K562 (cell line): ENCODE measurements around the gene ZNF860. TPM values are rescaled to one million over a fixed set of nuclear protein-coding genes. Genes with fewer than 3 reads are reported as not detected.

ENCODE experiments used
- ATAC-seq: fragments of 200-7000 bp; cut with Tn5 transposase; 3 replicates; pipeline ENCODE4 v1.9.1; 2020; ENCODE audit warnings: moderate library complexity
- BruUV-seq: library from RNA; stranded (reverse); fragments of 400-500 nt; replicated peaks from 2 replicates; lab custom pipeline; 2021; lab: Mats Ljungman, UMichigan
- CTCF ChIA-PET: fragments of 300-600 bp; formaldehyde crosslinking; extraction: SDS; loops from one replicate; lab custom pipeline; 2021; ENCODE audit warnings: low intra/inter-chr PET ratio; lab: Yijun Ruan, JAX
- POLR2A ChIA-PET: fragments of 300-600, 350-650 bp; sonication (Branson Sonifier 250); formaldehyde crosslinking; extraction: SDS; loops from one replicate; lab custom pipeline; 2021; ENCODE audit warnings: antibody characterized with exemption, inconsistent platforms; lab: Yijun Ruan, JAX
- DNase-seq, 4 experiments: peaks; one replicate each; pipeline versions ENCODE4 v3.0.0 to v3.0.0-alpha.2; 2011 to 2018; ENCODE audit warnings: low spot score in 3 of 4, mixed read lengths in 3 of 4; ENCODE audit errors: extremely low read depth in 1 of 4
- FAIRE-seq: peaks from 2 replicates; lab custom pipeline; 2011; peaks lifted over from hg19 to GRCh38; lab: Jason Lieb, UNC
- H2AFZ ChIP-seq: 2 replicates; pipeline ENCODE4 v1.6.0; 2011; ENCODE audit warnings: low read depth, low read length, control low read depth, inconsistent platforms
- H3K27ac ChIP-seq: fragments of 200-600 bp; 3 replicates; pipeline ENCODE4 v1.8.0; 2011; ENCODE audit warnings: low read depth, mild to moderate bottlenecking, control low read depth, inconsistent platforms, low read length, moderate library complexity, mixed read lengths; ENCODE audit errors: extremely low read depth
- H3K27me3 ChIP-seq, 2 experiments: fragments of 300-600 bp in 1 of 2; 2 replicates in 1 of 2; 3 replicates in 1 of 2; pipeline versions ENCODE4 v1.6.0 to v1.8.0; 2011; ENCODE audit warnings: inconsistent platforms in 2 of 2, low read length in 2 of 2, mild to moderate bottlenecking in 1 of 2, mixed read lengths in 1 of 2, moderate library complexity in 1 of 2; ENCODE audit not compliant: control insufficient read depth in 2 of 2, insufficient read depth in 2 of 2
- H3K36me3 ChIP-seq: fragments of 300-600 bp; 3 replicates; pipeline ENCODE4 v1.8.0; 2011; ENCODE audit warnings: mild to moderate bottlenecking, low read length, inconsistent platforms; ENCODE audit not compliant: control insufficient read depth, insufficient read depth
- H3K4me1 ChIP-seq, 2 experiments: fragments of 200-600 bp in 1 of 2; replicated peaks in 1 of 2; 2 replicates in 1 of 2; 3 replicates in 1 of 2; pipeline versions ENCODE4 v1.5.1 to v1.8.0; 2011; ENCODE audit warnings: inconsistent platforms in 2 of 2, low read length in 2 of 2, mild to moderate bottlenecking in 1 of 2, mixed read lengths in 1 of 2, moderate library complexity in 1 of 2; ENCODE audit not compliant: control insufficient read depth in 2 of 2, insufficient read depth in 2 of 2
- H3K4me2 ChIP-seq: 2 replicates; pipeline ENCODE4 v1.6.1; 2011; ENCODE audit warnings: low read length, control low read depth, inconsistent platforms, mixed read lengths; ENCODE audit not compliant: insufficient read depth
- H3K4me3 ChIP-seq: fragments of 200-600 bp; sonication (generic), shearing (Covaris generic); 2 replicates; pipeline ENCODE4 v1.5.1; 2016; ENCODE audit warnings: control low read depth, inconsistent platforms
- H3K79me2 ChIP-seq: fragments of 200-600 bp; 3 replicates; pipeline ENCODE4 v1.8.0; 2011; ENCODE audit warnings: low read length, inconsistent platforms; ENCODE audit not compliant: control insufficient read depth, insufficient read depth
- H3K9ac ChIP-seq, 2 experiments: 2 replicates each; pipeline versions ENCODE4 v1.6.0 to v1.6.1; 2011; ENCODE audit warnings: low read depth in 2 of 2, low read length in 2 of 2, control low read depth in 1 of 2, inconsistent platforms in 1 of 2, mild to moderate bottlenecking in 1 of 2, mixed read lengths in 1 of 2; ENCODE audit not compliant: insufficient read depth in 1 of 2
- H3K9me1 ChIP-seq: one replicate; pipeline ENCODE4 v1.6.0; 2011; ENCODE audit warnings: inconsistent platforms, mild to moderate bottlenecking, low read length, moderate library complexity; ENCODE audit not compliant: control insufficient read depth, insufficient read depth
- H3K9me3 ChIP-seq: replicated peaks from 2 replicates; pipeline ENCODE4 v1.5.1; 2011; ENCODE audit warnings: low read depth, low read length, inconsistent platforms; ENCODE audit not compliant: control insufficient read depth, insufficient read depth
- H4K20me1 ChIP-seq: replicated peaks from 2 replicates; pipeline ENCODE4 v1.6.1; 2011; ENCODE audit warnings: low read length, inconsistent platforms, mixed read lengths; ENCODE audit not compliant: control insufficient read depth, insufficient read depth
- E2F1 ChIP-seq: sonication (generic); formaldehyde crosslinking; IDR thresholded peaks from 2 replicates; pipeline ENCODE4 v1.8.1; 2023; ENCODE audit warnings: mild to moderate bottlenecking, missing genetic modification reagents, moderate library complexity
- HMGXB4 ChIP-seq: sonication (generic); formaldehyde crosslinking; IDR thresholded peaks from 2 replicates; pipeline ENCODE4 v1.8.1; 2023; ENCODE audit warnings: mild to moderate bottlenecking, missing genetic modification reagents
- NCOA4 ChIP-seq: fragments of 450-650 bp; IDR thresholded peaks from 2 replicates; pipeline ENCODE4 v1.6.1; 2018; ENCODE audit warnings: mild to moderate bottlenecking; ENCODE audit not compliant: partially characterized antibody
- NFE2 ChIP-seq: IDR thresholded peaks from 2 replicates; pipeline ENCODE4 v1.6.1; 2014; ENCODE audit warnings: antibody characterized with exemption, low read depth
- RFX1 ChIP-seq: fragments of 450-650 bp; IDR thresholded peaks from 2 replicates; pipeline ENCODE4 v1.6.1; 2016; ENCODE audit warnings: mild to moderate bottlenecking, moderate library complexity
- ZNF140 ChIP-seq: fragments of 250-450 bp; sonication (Bioruptor Pico); IDR thresholded peaks from 2 replicates; pipeline ENCODE4 v1.8.0; 2021; ENCODE audit warnings: moderate library complexity, mild to moderate bottlenecking, inconsistent platforms
- ZNF592 ChIP-seq: fragments of 450-650 bp; IDR thresholded peaks from 2 replicates; pipeline ENCODE4 v1.6.1; 2017; ENCODE audit warnings: antibody characterized with exemption, mild to moderate bottlenecking
- ZNF668 ChIP-seq: fragments of 250-450 bp; sonication (Bioruptor Pico); IDR thresholded peaks from 2 replicates; pipeline ENCODE4 v1.8.0; 2022; ENCODE audit warnings: mild to moderate bottlenecking, inconsistent platforms
- ZNF785 ChIP-seq: fragments of 250-450 bp; sonication (Bioruptor Pico); IDR thresholded peaks from 2 replicates; pipeline ENCODE4 v1.4.0; 2020; ENCODE audit warnings: mild to moderate bottlenecking
- WGBS: fragments of 100-300 bp; shearing (Covaris generic); methylation state at CpG from one replicate; pipeline ENCODE4 v1.1.6; 2016; ENCODE audit warnings: low coverage, mixed read lengths; ENCODE audit not compliant: insufficient coverage; ENCODE audit errors: missing lambda C conversion rate; 5-methylcytosine and 5-hydroxymethylcytosine counted together
- in situ Hi-C: fragments of 300-500 bp; cut with MboI; formaldehyde crosslinking; loops from 4 replicates; pipeline ENCODE4 v1.15.0; 2018; ENCODE audit warnings: inconsistent platforms, mixed read lengths
- intact Hi-C: fragments of 100-400 bp; cut with micrococcal nuclease; formaldehyde crosslinking; loops from 2 replicates; pipeline ENCODE4 v1.14.2; 2022
- polyA plus RNA-seq, 8 experiments: library from polyadenylated mRNA; depleted of rRNA in 4 of 8; stranded (reverse) in 5 of 8; unstranded in 3 of 8; fragments of >200 nt; fragmentation: Nextera tagmentation in 2 of 8; fragmentation: Illumina TruSeq in 1 of 8; extraction: Ambion mirVana in 2 of 8; extraction: Trizol in 1 of 8; gene quantifications; 2 replicates each; pipeline versions ENCODE4 v1.2.1 to v1.2.3, GENCODE V29; 2011 to 2014; ENCODE audit warnings: inconsistent platforms in 1 of 8, missing spikeins in 1 of 8
- total RNA-seq, 7 experiments: library from RNA; depleted of rRNA in 6 of 7; stranded (reverse); fragments of >200 nt in 6 of 7; fragmentation: Illumina TruSeq in 2 of 7; extraction: Trizol in 2 of 7; gene quantifications; 2 replicates each; pipeline versions ENCODE4 v1.2.1 to v1.2.3, GENCODE V29; 2011 to 2021; ENCODE audit warnings: low replicate concordance in 1 of 7

Gene ZNF860
- total and polyA plus RNA-seq, 9 of the 15 experiments (the other 6 are each of a cell fraction or from before 2014, with no cell fraction given) = not detected

DNA sequence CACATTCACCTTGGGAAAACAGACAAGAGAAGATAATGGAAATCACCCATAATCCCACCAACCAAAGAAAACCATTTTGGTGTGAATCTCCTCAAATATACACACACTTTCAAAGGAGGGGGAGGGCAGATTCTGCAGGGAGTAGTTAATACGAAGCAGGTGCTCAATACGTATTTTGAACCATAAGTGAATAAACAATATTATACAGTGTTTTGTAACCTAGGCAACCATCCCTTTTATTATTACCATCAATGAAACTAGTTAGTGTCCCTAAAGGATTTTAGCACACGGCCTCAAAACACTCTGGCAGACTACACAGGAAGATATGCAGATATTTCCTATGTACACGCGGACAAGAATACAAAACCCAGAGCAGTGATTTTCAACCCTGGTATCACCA is 6.6 kb upstream of the ZNF860 start:
- Histone ChIP-seq H3K9me1 (no peaks in the 10 kb centered on the region), H3K27me3 (peaks cover 0 to 19% of the 10 kb centered on the region in 2 experiments; a peak in 3 of 5 replicates), H3K36me3 (no peaks in the 10 kb centered on the region), H3K79me2 (no peaks in the 10 kb centered on the region), H3K27ac (no peak overlapping the region), H2AFZ (no peak overlapping the region), H3K4me2 (no peak overlapping the region), H3K4me1 (no peaks in the 10 kb centered on the region), H3K9me3 (no peaks in the 10 kb centered on the region), H4K20me1 (no peaks in the 10 kb centered on the region), H3K4me3 (no peak overlapping the region), H3K9ac (no peak overlapping the region)
- TF ChIP-seq E2F1 (CRISPR knock-in tag) (no peak), RFX1 (peak; percentile 23; the same call in 1 of the 2 replicates)
- no TSS peak for BruUV-seq
- ATAC-seq (no peak), DNase-seq (no peak), FAIRE-seq (no peak)
- in situ Hi-C loops (no loop called here), intact Hi-C loops (no loop called here)
- WGBS = 6% methylated on average over 5 of the region's 5 CpGs
- ChIA-PET POLR2A (no interaction called here), CTCF (no interaction called here)

DNA sequence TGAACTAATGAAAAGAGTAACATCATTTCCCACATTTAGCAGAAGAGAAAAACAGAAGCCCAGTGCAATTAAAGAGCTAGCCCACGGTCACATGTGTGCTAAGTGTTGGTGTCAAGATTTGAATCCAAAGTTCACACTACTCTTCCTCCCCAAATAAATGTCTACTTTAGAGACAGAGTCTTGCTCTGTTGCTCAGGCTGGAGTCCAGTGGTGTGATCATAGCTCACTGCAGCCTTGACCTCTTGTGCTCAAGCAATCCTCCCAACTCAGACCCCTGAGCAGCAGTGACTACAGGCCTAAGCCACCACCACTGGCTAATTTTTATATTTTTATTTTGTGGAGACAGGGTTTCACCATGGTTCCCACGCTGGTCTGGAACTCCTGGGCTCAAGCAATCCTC is 5.2 kb upstream of the ZNF860 start:
- Histone ChIP-seq H3K9ac (no peak overlapping the region), H3K9me3 (no peaks in the 10 kb centered on the region), H3K79me2 (no peaks in the 10 kb centered on the region), H3K4me1 (peaks cover 0 to 10% of the 10 kb centered on the region in 2 experiments; a peak in 2 of 5 replicates), H3K9me1 (no peaks in the 10 kb centered on the region), H3K27me3 (peaks cover 7 to 28% of the 10 kb centered on the region in 2 experiments; a peak in 3 of 5 replicates), H3K36me3 (no peaks in the 10 kb centered on the region), H3K4me3 (no peak overlapping the region), H3K27ac (no peak overlapping the region), H2AFZ (no peak overlapping the region), H3K4me2 (no peak overlapping the region), H4K20me1 (no peaks in the 10 kb centered on the region)
- no peak for ATAC-seq
- CTCF ChIA-PET = no interaction called here
- intact Hi-C loops = no loop called here
- in situ Hi-C loops = no loop called here
- no peak for FAIRE-seq
- BruUV-seq = no TSS peak
- 2% methylated on average over 2 of the region's 2 CpGs for WGBS
- no peak for DNase-seq
- POLR2A ChIA-PET = interaction anchor here (1.3 kb wide), 1 partner anchor 21 kb away, joined by 3 read pairs; no protein-coding TSS in a partner anchor
- TF ChIP-seq ZNF140 (CRISPR knock-in tag) = no peak
- no peak for TF ChIP-seq HMGXB4 (CRISPR knock-in tag)
- no peak for TF ChIP-seq ZNF668 (CRISPR knock-in tag)
- no peak for TF ChIP-seq ZNF592
- TF ChIP-seq NCOA4 = no peak
- no peak for TF ChIP-seq ZNF785 (CRISPR knock-in tag)
- no peak for TF ChIP-seq NFE2
